Embryonic facial prominence (tissue), 1 donor: ENCODE results near the gene GALNT18.

Experiments used
- DNase-seq: peaks from one replicate; pipeline ENCODE4 v3.0.0-alpha.2; 2016; ENCODE audit errors: extremely low spot score

The GALNT18 gene

GRCh38 chr11:11532574-11532973 lies 89.2 kb downstream of the GALNT18 start:
- no peak for DNase-seq

- no peak for DNase-seq
These were observed 90.5 kb downstream of the GALNT18 start for GRCh38 chr11:11531131-11531908.

DNA sequence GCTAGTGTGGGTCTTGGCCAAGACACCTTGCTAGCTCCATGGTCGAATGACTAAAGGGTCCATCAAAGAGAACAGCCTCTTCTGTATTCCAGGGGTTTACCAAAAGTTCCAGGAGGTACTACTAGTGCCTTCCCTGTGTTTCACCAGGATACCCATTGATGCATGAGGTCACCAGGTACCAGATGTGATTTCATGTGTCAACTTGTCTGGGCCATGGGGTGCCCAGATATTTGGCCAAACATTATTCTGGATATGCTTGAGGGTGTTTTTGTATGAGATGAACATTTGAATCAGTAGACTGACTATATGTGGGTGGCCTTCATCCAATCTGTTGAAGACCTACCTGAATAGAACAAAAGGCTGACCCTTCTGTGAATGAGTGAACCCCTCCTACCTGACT lies 92.8 kb downstream of the GALNT18 start:
- DNase-seq = no peak

DNA sequence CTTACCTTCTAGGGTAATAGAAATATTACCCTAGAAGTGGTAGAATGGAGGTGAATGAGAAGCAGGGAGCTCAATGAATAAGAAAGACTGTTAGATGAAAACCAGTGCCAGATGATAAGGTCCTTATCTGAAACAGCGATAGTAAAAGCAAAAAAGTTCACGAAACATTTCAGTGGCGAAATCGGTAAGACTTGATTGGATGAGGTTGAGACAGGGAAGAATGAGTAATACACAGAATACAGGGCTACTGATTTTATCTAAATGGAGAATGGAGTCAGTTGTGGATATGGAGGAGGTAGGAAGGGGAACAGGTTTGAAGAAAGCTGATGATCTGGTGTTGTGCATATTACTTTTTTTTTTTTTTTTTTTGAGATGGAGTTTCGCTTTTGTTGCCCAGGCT lies 96.5 kb downstream of the GALNT18 start:
- DNase-seq = no peak

DNA sequence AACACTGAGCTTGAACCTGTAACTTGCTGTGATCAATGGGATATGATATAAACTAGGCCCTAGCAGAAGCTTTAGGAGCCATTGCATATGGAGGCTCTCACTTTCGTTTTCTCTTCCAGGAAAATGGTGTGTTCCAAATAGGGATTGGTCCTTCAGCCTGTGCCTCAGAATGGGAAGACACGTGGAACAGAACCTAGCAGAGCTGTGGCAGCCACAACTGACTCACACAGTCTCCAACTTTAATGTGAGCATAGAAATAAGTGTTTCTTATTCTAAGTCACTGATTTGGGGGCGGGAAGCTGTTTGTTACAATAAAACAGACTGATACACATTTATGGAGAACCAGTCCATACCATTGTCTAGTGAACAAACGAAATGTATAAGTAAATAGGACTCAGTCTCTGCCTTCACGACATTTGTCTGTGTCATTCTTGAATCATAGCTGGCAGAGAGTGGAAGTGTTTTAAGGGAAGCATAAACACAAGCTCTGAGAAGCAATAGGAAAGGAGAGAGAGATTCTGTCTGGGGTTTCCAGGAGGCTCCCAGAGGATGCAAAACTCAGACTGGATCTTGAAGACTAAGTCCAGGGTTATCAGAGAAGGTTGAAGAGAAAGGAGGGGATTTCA lies 97.3 kb downstream of the GALNT18 start:
- no peak for DNase-seq

DNA sequence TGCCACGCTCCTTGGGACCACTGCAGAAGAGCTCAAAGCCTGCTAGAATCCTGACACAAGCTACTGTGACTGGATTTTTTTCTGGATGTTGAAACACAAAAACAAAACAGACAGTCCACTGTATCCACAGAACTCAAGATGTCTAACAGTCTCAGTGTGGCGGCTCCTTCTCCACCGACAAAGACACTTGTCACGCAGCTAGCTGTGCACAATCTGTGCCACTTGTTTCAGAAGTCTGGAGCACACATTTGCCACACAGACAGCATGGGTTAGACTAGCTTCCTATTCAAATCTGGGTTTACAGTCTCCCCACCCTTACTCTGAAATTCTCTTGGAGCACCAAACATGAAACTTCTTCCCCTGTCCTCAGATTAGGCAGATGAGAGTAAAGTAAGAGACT lies 99.2 kb downstream of the GALNT18 start:
- no peak for DNase-seq

GRCh38 chr11:11521306-11522002 lies 100.4 kb downstream of the GALNT18 start:
- no peak for DNase-seq

DNA sequence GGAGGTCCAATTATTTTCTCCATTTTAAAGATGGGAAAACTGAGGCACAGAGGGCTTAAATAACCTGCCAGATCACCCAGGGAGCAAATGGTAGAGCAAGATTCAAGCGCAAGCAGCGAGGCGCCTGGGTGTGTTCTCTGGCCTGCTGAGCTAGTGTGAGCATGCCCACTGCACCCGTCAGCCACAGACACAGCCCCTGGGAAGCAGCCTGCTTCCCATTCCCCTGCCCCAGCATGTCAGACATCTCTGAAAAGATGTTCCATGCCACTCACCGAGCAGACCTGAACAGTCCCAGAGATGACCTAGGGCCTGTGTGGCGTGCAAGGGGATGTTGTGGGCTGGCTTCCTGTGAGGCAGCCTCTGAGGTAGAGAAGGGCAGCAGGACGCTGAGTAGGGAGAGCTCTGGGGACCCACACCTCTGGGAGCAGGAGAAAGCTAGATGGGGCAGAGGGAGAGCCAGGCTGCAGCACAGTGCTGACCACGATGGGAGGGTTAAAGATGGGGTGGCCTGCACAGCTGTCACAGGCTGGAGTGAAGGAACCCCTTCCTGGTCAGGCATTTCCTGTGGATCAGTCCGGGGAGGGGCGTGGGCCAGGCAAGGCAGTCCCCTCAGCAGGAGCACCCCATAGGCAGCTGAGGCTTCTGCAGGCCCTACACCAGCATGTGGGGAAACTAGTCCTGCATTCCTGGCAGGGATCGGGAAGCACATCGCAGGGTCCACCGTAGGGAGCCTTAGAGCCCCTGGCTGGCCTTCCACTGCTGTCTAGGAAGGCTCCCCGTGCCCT lies 101.4 kb downstream of the GALNT18 start:
- DNase-seq = no peak

GRCh38 chr11:11519184-11519583 lies 102.6 kb downstream of the GALNT18 start:
- DNase-seq = no peak

GRCh38 chr11:11514246-11514645 lies 107.6 kb downstream of the GALNT18 start:
- no peak for DNase-seq

DNA sequence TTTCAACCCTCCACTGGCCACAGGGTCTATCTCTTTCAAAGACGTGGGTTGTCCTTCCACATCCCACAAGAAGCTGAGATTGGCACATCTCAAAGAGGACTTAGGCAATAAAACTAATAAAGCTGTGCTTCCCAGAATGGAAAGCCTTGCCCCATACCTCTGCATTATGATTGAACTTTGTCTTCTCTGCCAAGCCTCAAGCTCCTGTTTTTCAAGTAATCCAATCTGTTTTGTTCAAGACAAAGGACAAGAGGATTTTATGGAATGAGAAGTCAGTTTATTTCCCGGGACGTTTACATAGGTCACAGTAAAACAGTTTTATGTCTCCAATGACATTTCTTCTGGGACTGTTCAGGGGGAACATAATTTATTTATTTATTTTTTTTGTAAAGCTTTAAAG lies 108.4 kb downstream of the GALNT18 start:
- no peak for DNase-seq

DNA sequence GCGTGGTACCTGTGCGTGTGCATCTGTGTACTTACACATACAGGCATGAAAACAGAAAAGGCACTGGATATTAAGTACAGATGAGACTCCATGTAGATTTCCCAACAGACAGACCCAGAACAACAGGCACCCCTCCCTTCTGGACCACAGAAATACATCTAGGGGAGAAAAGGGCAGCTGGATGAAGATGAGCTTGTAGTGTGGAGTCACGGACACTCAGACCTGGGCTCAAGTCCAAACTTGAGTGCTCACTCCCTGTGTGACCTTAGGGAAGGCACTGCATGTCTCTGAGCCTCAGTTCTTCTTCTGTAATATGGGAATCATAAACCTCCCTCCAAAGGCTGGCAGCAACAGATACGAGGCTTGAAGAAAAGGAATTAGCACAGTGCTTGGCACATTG lies 108.9 kb downstream of the GALNT18 start:
- no peak for DNase-seq

DNA sequence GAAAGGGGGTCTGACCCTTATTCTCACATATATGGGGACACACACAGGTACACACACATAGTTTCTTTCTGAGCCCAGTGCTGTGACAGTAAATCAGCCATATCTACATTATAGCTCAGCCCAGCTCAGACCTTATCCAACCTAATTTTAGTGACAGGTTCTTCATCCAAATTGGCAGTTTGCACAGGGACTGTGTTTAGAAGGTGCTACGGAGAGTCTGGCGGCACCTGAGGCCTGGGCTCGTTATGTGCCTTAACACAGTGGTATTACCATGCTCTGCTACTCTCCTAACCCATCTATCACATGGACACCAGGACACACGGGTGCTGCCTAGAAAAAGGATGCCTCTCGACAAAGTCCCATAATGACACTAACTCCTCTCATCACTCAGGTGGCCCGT lies 109.3 kb downstream of the GALNT18 start:
- DNase-seq = no peak

- DNase-seq = no peak
These were observed 109.7 kb downstream of the GALNT18 start for GRCh38 chr11:11512090-11512489.

DNA sequence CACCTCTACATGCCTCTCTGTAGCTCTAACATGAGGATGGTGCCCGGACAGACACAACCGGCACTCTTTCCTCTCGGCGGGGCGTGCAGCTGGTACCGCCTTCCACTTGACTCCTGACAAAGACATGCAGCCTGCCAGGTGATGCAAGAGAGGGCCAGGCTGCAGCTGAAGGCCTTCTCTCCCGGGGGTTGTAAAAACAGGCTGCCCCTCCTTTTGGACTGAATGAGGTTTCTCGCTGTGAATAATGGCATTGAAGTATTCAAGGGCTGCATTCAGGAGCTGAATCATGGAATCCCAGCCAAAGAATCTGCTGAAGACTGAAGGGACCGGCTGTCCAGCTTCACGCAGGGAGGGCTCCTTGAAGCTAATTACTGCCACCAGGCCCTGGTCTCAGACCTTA lies 110.9 kb downstream of the GALNT18 start:
- DNase-seq = no peak

- no peak for DNase-seq
These were observed 116.1 kb downstream of the GALNT18 start for GRCh38 chr11:11505692-11506091.

DNA sequence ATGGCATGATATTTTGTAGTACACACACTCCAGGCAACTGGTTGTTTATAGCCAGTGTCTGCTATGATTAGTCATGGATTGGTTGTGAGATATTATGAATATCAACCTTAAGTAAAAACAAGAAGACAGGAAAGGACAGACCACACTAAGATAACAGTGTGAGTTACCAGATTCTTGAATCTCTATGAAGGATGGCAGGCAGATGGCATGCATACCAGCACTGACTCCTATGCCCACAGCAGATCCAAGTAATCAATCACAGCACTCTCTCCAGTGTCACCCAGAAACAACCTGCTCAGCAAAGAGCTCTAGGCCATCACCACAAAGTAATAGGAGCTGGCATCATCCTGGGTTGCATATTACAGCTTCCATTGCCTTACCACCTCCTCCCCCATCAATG lies 116.6 kb downstream of the GALNT18 start:
- no peak for DNase-seq

DNA sequence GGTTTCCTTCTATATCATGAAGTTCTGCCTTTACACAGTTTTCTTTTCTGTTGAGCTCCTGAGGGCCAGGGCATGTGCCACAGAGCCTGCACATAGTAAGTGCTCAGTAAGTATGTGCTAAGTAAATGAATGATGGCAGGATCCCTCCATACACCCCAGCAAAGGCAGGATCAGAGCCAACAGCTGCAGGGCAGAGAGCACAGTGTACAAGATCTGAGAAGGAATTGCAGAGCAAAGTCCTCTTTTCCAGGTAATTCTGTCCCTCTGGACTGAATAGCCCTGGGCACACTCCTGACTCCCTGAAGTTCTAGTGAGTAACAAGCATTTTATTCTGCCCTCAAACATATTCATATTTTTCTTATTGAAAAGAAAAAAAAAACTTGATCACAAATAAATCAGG lies 117.7 kb downstream of the GALNT18 start:
- DNase-seq = no peak

DNA sequence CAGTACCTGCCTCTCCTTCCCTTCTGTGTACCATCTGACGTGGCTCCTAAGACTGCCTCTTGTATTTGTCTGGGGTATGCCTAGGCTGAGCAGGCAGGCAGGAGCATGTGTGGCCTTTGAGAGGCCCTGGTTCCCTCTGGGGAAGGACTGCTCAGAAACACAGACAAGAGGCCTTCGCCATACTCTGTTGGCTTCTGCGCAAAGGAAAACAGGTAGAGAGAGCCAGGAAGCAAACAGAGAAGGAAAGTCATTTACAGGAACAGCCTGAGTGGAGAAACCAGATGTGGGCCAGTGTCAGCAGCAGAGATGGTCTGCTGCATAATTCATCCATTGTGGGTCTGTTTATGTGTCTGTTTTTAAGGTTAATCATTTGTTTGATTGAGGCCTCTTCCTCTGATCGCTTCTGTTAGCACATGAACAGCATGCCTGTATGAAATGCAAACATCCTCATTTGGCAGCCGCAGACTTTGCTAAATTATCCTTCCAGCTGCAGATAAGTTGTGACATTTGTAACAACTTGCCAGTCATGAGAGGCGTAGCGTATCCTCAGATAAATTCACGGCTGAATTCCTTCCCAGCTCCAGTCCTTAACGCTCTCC lies 119.4 kb downstream of the GALNT18 start:
- DNase-seq = no peak

- no peak for DNase-seq
These were observed 120.1 kb downstream of the GALNT18 start for GRCh38 chr11:11501546-11502262.
